HepG2 (cell line): ENCODE measurements around the gene PEX10. TPM values are rescaled to one million over a fixed set of nuclear protein-coding genes. Genes with fewer than 3 reads are reported as not detected.

Experiments
- AHR ChIP-seq: IDR thresholded peaks from 2 replicates; pipeline ENCODE4 v1.6.1; 2018; ENCODE audit warnings: missing genetic modification reagents, missing compliant biosample characterization
- ARNTL ChIP-seq: sonication (generic); formaldehyde crosslinking; IDR thresholded peaks from 2 replicates; pipeline ENCODE4 v1.4.0; 2020; ENCODE audit warnings: mild to moderate bottlenecking, missing genetic modification reagents
- ATF1 ChIP-seq: IDR thresholded peaks from 2 replicates; pipeline ENCODE4 v1.6.1; 2016; ENCODE audit warnings: mild to moderate bottlenecking, control low read depth
- BRD4 ChIP-seq: sonication (generic); formaldehyde crosslinking; IDR thresholded peaks from 2 replicates; pipeline ENCODE4 v1.4.0; 2020; ENCODE audit warnings: missing genetic modification reagents
- GLI4 ChIP-seq: sonication (generic); formaldehyde crosslinking; IDR thresholded peaks from 2 replicates; pipeline ENCODE4 v1.5.1; 2020; ENCODE audit warnings: missing genetic modification reagents, mild to moderate bottlenecking, moderate library complexity, borderline replicate concordance
- HNRNPUL1 ChIP-seq: fragments of 200-400 bp; formaldehyde crosslinking; IDR thresholded peaks from 2 replicates; pipeline ENCODE4 v1.6.1; 2017; ENCODE audit warnings: low read depth, mild to moderate bottlenecking, low read length, moderate library complexity
- KDM4B ChIP-seq: sonication (generic); formaldehyde crosslinking; IDR thresholded peaks from 2 replicates; pipeline ENCODE4 v1.4.0; 2020; ENCODE audit warnings: missing genetic modification reagents
- KLF13 ChIP-seq: sonication (generic); formaldehyde crosslinking; IDR thresholded peaks from 2 replicates; pipeline ENCODE4 v1.4.0; 2020; ENCODE audit warnings: mild to moderate bottlenecking, missing genetic modification reagents
- NKX3-1 ChIP-seq: sonication (generic); formaldehyde crosslinking; IDR thresholded peaks from 2 replicates; pipeline ENCODE4 v1.5.0; 2020; ENCODE audit warnings: missing genetic modification reagents
- NR1H2 ChIP-seq: sonication (generic); formaldehyde crosslinking; IDR thresholded peaks from 2 replicates; pipeline ENCODE4 v1.8.1; 2022; ENCODE audit warnings: low read depth, missing genetic modification reagents, borderline replicate concordance
- NR2F1 ChIP-seq, 2 experiments: fragments of 450-650 bp in 1 of 2; formaldehyde crosslinking in 1 of 2; IDR thresholded peaks; 2 replicates each; pipeline versions ENCODE4 v1.5.0 to v1.6.1; 2016 to 2020; ENCODE audit warnings: mild to moderate bottlenecking in 1 of 2, missing compliant biosample characterization in 1 of 2, missing genetic modification reagents in 1 of 2, moderate library complexity in 1 of 2
- PAF1 ChIP-seq: IDR thresholded peaks from 2 replicates; pipeline ENCODE4 v1.6.1; 2016; ENCODE audit warnings: missing genetic modification reagents, missing compliant biosample characterization
- POLR2AphosphoS2 ChIP-seq: IDR thresholded peaks from 2 replicates; pipeline ENCODE4 v1.6.1; 2011; ENCODE audit warnings: low read depth, low read length, improper control_type of control experiment
- RARG ChIP-seq: sonication (generic); formaldehyde crosslinking; IDR thresholded peaks from 2 replicates; pipeline ENCODE4 v1.4.0; 2020; ENCODE audit warnings: low read depth, mild to moderate bottlenecking, missing genetic modification reagents
- SNRNP70 ChIP-seq: fragments of 200-400 bp; formaldehyde crosslinking; IDR thresholded peaks from 2 replicates; pipeline ENCODE4 v1.6.1; 2017; ENCODE audit warnings: mild to moderate bottlenecking, low read depth, low read length, moderate library complexity
- ZNF136 ChIP-seq: sonication (generic); formaldehyde crosslinking; IDR thresholded peaks from 2 replicates; pipeline ENCODE4 v1.8.1; 2022; ENCODE audit warnings: low read depth, mild to moderate bottlenecking, moderate library complexity, missing genetic modification reagents
- ZNF224 ChIP-seq: sonication (generic); formaldehyde crosslinking; IDR thresholded peaks from 2 replicates; pipeline ENCODE4 v1.5.0; 2020; ENCODE audit warnings: mild to moderate bottlenecking, missing genetic modification reagents
- ZNF30 ChIP-seq: sonication (generic); formaldehyde crosslinking; IDR thresholded peaks from 2 replicates; pipeline ENCODE4 v1.5.0; 2020; ENCODE audit warnings: mild to moderate bottlenecking, missing genetic modification reagents
- ZNF510 ChIP-seq: sonication (generic); formaldehyde crosslinking; IDR thresholded peaks from 2 replicates; pipeline ENCODE4 v1.4.0; 2020; ENCODE audit warnings: low read depth, mild to moderate bottlenecking, missing genetic modification reagents
- ZNF543 ChIP-seq: sonication (generic); formaldehyde crosslinking; IDR thresholded peaks from 2 replicates; pipeline ENCODE4 v1.4.0; 2020; ENCODE audit warnings: mild to moderate bottlenecking, missing genetic modification reagents
- ZNF589 ChIP-seq: sonication (generic); formaldehyde crosslinking; conservative IDR thresholded peaks from 2 replicates; pipeline ENCODE4 v1.8.0; 2022; ENCODE audit warnings: mild to moderate bottlenecking, moderate library complexity, missing genetic modification reagents
- ZNF713 ChIP-seq: sonication (generic); formaldehyde crosslinking; IDR thresholded peaks from 2 replicates; pipeline ENCODE4 v1.4.0; 2020; ENCODE audit warnings: mild to moderate bottlenecking, missing genetic modification reagents
- ZNF790 ChIP-seq: sonication (generic); formaldehyde crosslinking; IDR thresholded peaks from 2 replicates; pipeline ENCODE4 v1.8.0; 2022; ENCODE audit warnings: missing genetic modification reagents, mild to moderate bottlenecking, borderline replicate concordance
- ZZZ3 ChIP-seq: sonication (generic); formaldehyde crosslinking; IDR thresholded peaks from 2 replicates; pipeline ENCODE4 v1.4.0; 2020; ENCODE audit warnings: missing genetic modification reagents, mild to moderate bottlenecking, borderline replicate concordance
- polyA plus RNA-seq, 8 experiments: library from polyadenylated mRNA; depleted of rRNA in 3 of 8; stranded (reverse) in 7 of 8; unstranded in 1 of 8; fragments of >200 nt; fragmentation: Illumina TruSeq in 4 of 8; extraction: Trizol in 4 of 8; gene quantifications; 2 replicates each; pipeline versions ENCODE4 v1.2.1 to v1.2.3, GENCODE V29; 2011 to 2016; ENCODE audit warnings: low read depth in 4 of 8, missing spikeins in 1 of 8, mixed read lengths in 1 of 8; ENCODE audit not compliant: insufficient read depth in 1 of 8
- total RNA-seq, 5 experiments: library from RNA; depleted of rRNA; stranded (reverse); fragments of >200 nt; fragmentation: Illumina TruSeq; extraction: Trizol; gene quantifications; 2 replicates each; pipeline ENCODE4 v1.2.3, GENCODE V29; 2016; ENCODE audit warnings: low read depth in 1 of 5
- TF ChIP-seq, protein P1 (sequence below): sonication (generic); formaldehyde crosslinking; IDR thresholded peaks from 2 replicates; pipeline ENCODE4 v1.4.0; 2020; ENCODE audit warnings: mild to moderate bottlenecking, missing genetic modification reagents
- TF ChIP-seq, protein P2 (sequence below): IDR thresholded peaks from 2 replicates; pipeline ENCODE4 v1.6.1; 2016; ENCODE audit warnings: mild to moderate bottlenecking, missing biosample characterization, missing genetic modification reagents
- TF ChIP-seq, protein P3 (sequence below): sonication (generic); formaldehyde crosslinking; IDR thresholded peaks from 2 replicates; pipeline ENCODE4 v1.5.0; 2020; ENCODE audit warnings: missing genetic modification reagents

PEX10 gene
- total and polyA plus RNA-seq, 2 of the 13 experiments (the other 11 are each of a cell fraction or from before 2014, with no cell fraction given), result 16.1 to 39.6 TPM

DNA sequence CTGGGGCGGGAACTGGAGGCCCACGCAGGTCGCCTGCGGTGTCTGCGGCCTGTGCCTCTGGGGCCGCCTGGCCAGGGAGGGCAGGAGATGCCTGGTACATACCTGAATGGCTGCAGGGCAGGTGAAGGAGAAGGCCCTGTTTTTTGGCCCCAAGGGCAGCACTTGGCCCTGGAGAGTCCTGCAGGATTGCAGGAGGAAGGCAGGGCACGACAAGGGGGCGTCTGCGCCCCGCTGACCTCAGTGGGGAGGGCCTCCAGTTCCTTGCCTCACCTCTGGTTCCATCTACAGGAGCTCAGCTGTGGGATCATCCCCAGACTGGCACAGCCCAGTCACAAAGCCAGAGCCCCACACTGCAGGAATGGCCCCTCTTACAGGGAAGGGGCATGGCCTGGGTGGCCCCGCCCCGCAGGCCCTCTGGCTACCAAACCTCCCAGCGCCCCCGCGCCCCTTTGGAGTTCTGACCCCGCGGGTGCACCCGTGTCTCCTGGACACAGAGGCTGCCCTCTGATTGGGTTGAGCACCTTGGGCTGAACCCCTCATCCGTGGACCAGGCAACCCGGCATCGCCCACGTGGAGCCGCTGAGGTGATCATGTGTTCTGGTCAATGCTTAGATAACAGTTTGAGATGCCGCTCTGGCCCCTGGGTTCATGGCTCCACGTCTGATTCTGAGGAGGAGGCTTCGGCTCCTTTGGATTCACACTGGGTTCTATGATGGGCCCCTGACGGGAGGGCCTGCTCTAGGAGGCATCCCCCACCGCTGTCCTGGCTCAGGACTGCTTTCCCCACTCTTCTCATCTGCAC is 1.3 kb upstream of the PEX10 start (continued):
- TF ChIP-seq, protein P1, sequence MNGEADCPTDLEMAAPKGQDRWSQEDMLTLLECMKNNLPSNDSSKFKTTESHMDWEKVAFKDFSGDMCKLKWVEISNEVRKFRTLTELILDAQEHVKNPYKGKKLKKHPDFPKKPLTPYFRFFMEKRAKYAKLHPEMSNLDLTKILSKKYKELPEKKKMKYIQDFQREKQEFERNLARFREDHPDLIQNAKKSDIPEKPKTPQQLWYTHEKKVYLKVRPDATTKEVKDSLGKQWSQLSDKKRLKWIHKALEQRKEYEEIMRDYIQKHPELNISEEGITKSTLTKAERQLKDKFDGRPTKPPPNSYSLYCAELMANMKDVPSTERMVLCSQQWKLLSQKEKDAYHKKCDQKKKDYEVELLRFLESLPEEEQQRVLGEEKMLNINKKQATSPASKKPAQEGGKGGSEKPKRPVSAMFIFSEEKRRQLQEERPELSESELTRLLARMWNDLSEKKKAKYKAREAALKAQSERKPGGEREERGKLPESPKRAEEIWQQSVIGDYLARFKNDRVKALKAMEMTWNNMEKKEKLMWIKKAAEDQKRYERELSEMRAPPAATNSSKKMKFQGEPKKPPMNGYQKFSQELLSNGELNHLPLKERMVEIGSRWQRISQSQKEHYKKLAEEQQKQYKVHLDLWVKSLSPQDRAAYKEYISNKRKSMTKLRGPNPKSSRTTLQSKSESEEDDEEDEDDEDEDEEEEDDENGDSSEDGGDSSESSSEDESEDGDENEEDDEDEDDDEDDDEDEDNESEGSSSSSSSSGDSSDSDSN, result no peak; the same call in 1 of the 2 replicates
- no peak for TF ChIP-seq NKX3-1 (CRISPR knock-in tag)
- TF ChIP-seq ZNF510, result no peak
- no peak for TF ChIP-seq PAF1
- no peak for TF ChIP-seq KDM4B
- no peak for TF ChIP-seq ZNF589
- TF ChIP-seq RARG, result no peak
- no peak for TF ChIP-seq ZNF136 (CRISPR knock-in tag)
- no peak; the same call in 1 of the 2 replicates for TF ChIP-seq ZNF713 (CRISPR knock-in tag)
- TF ChIP-seq, protein P2, sequence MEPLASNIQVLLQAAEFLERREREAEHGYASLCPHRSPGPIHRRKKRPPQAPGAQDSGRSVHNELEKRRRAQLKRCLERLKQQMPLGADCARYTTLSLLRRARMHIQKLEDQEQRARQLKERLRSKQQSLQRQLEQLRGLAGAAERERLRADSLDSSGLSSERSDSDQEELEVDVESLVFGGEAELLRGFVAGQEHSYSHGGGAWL (CRISPR knock-in tag), result 0 out of 2 replicates have a peak, but pooled peaks have one; percentile 8
- TF ChIP-seq NR2F1 (CRISPR knock-in tag; IDR thresholded peaks at IDR 0.05), result no peak
- no peak; the same call in 1 of the 2 replicates for TF ChIP-seq ZNF30 (CRISPR knock-in tag)
- TF ChIP-seq ZNF224 (CRISPR knock-in tag), result no peak
- no peak for TF ChIP-seq KLF13 (CRISPR knock-in tag)
- TF ChIP-seq, protein P3, sequence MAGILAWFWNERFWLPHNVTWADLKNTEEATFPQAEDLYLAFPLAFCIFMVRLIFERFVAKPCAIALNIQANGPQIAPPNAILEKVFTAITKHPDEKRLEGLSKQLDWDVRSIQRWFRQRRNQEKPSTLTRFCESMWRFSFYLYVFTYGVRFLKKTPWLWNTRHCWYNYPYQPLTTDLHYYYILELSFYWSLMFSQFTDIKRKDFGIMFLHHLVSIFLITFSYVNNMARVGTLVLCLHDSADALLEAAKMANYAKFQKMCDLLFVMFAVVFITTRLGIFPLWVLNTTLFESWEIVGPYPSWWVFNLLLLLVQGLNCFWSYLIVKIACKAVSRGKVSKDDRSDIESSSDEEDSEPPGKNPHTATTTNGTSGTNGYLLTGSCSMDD (CRISPR knock-in tag), result no peak
- no peak for TF ChIP-seq SNRNP70
- TF ChIP-seq ZZZ3 (CRISPR knock-in tag), result no peak
- no peak for TF ChIP-seq BRD4 (CRISPR knock-in tag)
- no peak for TF ChIP-seq ZNF790 (CRISPR knock-in tag)
- TF ChIP-seq GLI4 (CRISPR knock-in tag), result no peak
- peak; percentile 90; the same call in 1 of the 2 replicates for TF ChIP-seq ARNTL
- TF ChIP-seq AHR (CRISPR knock-in tag), result peak; percentile 63; the same call in 1 of the 2 replicates
- no peak for TF ChIP-seq NR1H2 (CRISPR knock-in tag)
- TF ChIP-seq HNRNPUL1, result no peak
- no peak for TF ChIP-seq ZNF543 (CRISPR knock-in tag)
- TF ChIP-seq POLR2AphosphoS2, result no peak
- no peak for TF ChIP-seq ATF1
